IPS DF 6.9 (cell line): ENCODE data around the gene GPR31.

Experiments used
- DNase-seq: peaks from one replicate; pipeline ENCODE4 v3.0.0-alpha.2; 2013; ENCODE audit warnings: low read depth, low spot score
- H3K27ac ChIP-seq: one replicate; pipeline ENCODE4 v1.5.1; 2013; ENCODE audit warnings: low read length, control low read depth
- H3K27me3 ChIP-seq: 2 replicates; pipeline ENCODE4 v1.6.1; 2013; ENCODE audit warnings: mild to moderate bottlenecking, low read length; ENCODE audit not compliant: control insufficient read depth, insufficient read depth
- H3K36me3 ChIP-seq: 2 replicates; pipeline ENCODE4 v1.6.1; 2013; ENCODE audit warnings: low read length; ENCODE audit not compliant: control insufficient read depth, insufficient read depth
- H3K4me1 ChIP-seq: 2 replicates; pipeline ENCODE4 v1.6.1; 2013; ENCODE audit warnings: low read length; ENCODE audit not compliant: control insufficient read depth, insufficient read depth
- H3K4me3 ChIP-seq: 2 replicates; pipeline ENCODE4 v1.5.1; 2013; ENCODE audit warnings: mild to moderate bottlenecking, low read length
- H3K9me3 ChIP-seq: 2 replicates; pipeline ENCODE4 v1.6.1; 2013; ENCODE audit warnings: low read length, inconsistent platforms; ENCODE audit not compliant: control insufficient read depth, insufficient read depth
- WGBS: extraction: QIAGEN DNeasy Blood & Tissue Kit; methylation state at CpG from one replicate; pipeline ENCODE4 v1.1.7; 2013; ENCODE audit warnings: mixed read lengths, missing lambda C conversion rate; ENCODE audit not compliant: insufficient read length, insufficient coverage; 5-methylcytosine and 5-hydroxymethylcytosine counted together

Gene GPR31

GRCh38 chr6:167129159-167129558 lies 28.6 kb downstream of the GPR31 start:
- no peaks in the 10 kb centered on the region; the same call in 1 of the 2 replicates for H3K36me3 ChIP-seq
- no CpG with 5 or more reads among the region's 6 CpGs for whole genome bisulfite sequencing
- no peak for DNase-seq
- no peaks in the 10 kb centered on the region for H3K27me3 ChIP-seq
- no peak overlapping the region for H3K27ac ChIP-seq
- H3K4me1 ChIP-seq, result no peaks in the 10 kb centered on the region
- no peak overlapping the region for H3K4me3 ChIP-seq
- no peaks in the 10 kb centered on the region for H3K9me3 ChIP-seq

- Histone ChIP-seq H3K9me3 (no peaks in the 10 kb centered on the region), H3K4me1 (no peaks in the 10 kb centered on the region), H3K27ac (no peak overlapping the region), H3K36me3 (no peaks in the 10 kb centered on the region; the same call in 1 of the 2 replicates), H3K27me3 (no peaks in the 10 kb centered on the region), H3K4me3 (no peak overlapping the region)
- no peak for DNase-seq
- no CpG with 5 or more reads among the region's 14 CpGs for WGBS
Observed at GRCh38 chr6:167127785-167128531, 29.8 kb downstream of the GPR31 start.

- H3K9me3 ChIP-seq, result no peaks in the 10 kb centered on the region
- WGBS, result no CpG with 5 or more reads among the region's 3 CpGs
- H3K36me3 ChIP-seq, result no peaks in the 10 kb centered on the region
- no peaks in the 10 kb centered on the region for H3K27me3 ChIP-seq
- no peak overlapping the region for H3K4me3 ChIP-seq
- H3K4me1 ChIP-seq, result no peaks in the 10 kb centered on the region
- DNase-seq, result no peak
- H3K27ac ChIP-seq, result no peak overlapping the region
Observed at GRCh38 chr6:167125855-167126349, 31.9 kb downstream of the GPR31 start.

- DNase-seq, result no peak
- Histone ChIP-seq H3K36me3 (no peaks in the 10 kb centered on the region), H3K9me3 (no peaks in the 10 kb centered on the region), H3K27me3 (no peaks in the 10 kb centered on the region), H3K4me3 (no peak overlapping the region), H3K4me1 (no peaks in the 10 kb centered on the region), H3K27ac (no peak overlapping the region)
- WGBS, result no CpG with 5 or more reads among the region's 4 CpGs
Observed at GRCh38 chr6:167125410-167125809, 32.4 kb downstream of the GPR31 start.

GRCh38 chr6:167124753-167125152 lies 33.0 kb downstream of the GPR31 start:
- H3K4me1 ChIP-seq, result no peaks in the 10 kb centered on the region
- no peaks in the 10 kb centered on the region for H3K36me3 ChIP-seq
- no peaks in the 10 kb centered on the region for H3K27me3 ChIP-seq
- no peak for DNase-seq
- no CpG with 5 or more reads among the region's 5 CpGs for WGBS
- H3K4me3 ChIP-seq, result no peak overlapping the region
- no peaks in the 10 kb centered on the region for H3K9me3 ChIP-seq
- no peak overlapping the region for H3K27ac ChIP-seq

GRCh38 chr6:167122827-167123657 lies 34.7 kb downstream of the GPR31 start, which contains the start of gene CCR6:
TSS of gene CCR6 (plus strand) at chr6:167123096. CDS start at chr6:167136135, 13,039 bp downstream.
- no peaks in the 10 kb centered on the region for H3K4me1 ChIP-seq
- no CpG with 5 or more reads among the region's 8 CpGs for WGBS
- H3K9me3 ChIP-seq, result no peaks in the 10 kb centered on the region
- no peak within 1 kb of the TSS for H3K27ac ChIP-seq
- H3K27me3 ChIP-seq, result no peaks in the 10 kb centered on the region
- H3K36me3 ChIP-seq, result no peaks in the 10 kb centered on the region
- no peak for DNase-seq
- no peak within 1 kb of the TSS for H3K4me3 ChIP-seq

GRCh38 chr6:167122041-167122826 lies 35.5 kb downstream of the GPR31 start:
- H3K27ac ChIP-seq, result no peak overlapping the region
- DNase-seq, result no peak
- no CpG with 5 or more reads among the region's 23 CpGs for WGBS

GRCh38 chr6:167121335-167121841 lies 36.4 kb downstream of the GPR31 start:
- no peak for DNase-seq
- no peaks in the 10 kb centered on the region for H3K27me3 ChIP-seq
- no CpG with 5 or more reads among the region's 8 CpGs for WGBS
- H3K27ac ChIP-seq, result no peak overlapping the region
- no peaks in the 10 kb centered on the region for H3K4me1 ChIP-seq
- no peaks in the 10 kb centered on the region for H3K9me3 ChIP-seq
- no peaks in the 10 kb centered on the region for H3K36me3 ChIP-seq
- no peak overlapping the region for H3K4me3 ChIP-seq

More at GRCh38 chr6:167122041-167122826, 35.5 kb downstream of the GPR31 start:
- no peaks in the 10 kb centered on the region for H3K27me3 ChIP-seq
- H3K9me3 ChIP-seq, result no peaks in the 10 kb centered on the region
- no peak overlapping the region for H3K4me3 ChIP-seq
- no peaks in the 10 kb centered on the region for H3K4me1 ChIP-seq
- no peaks in the 10 kb centered on the region for H3K36me3 ChIP-seq

GRCh38 chr6:167120583-167120903 lies 37.2 kb downstream of the GPR31 start:
- Histone ChIP-seq H3K4me3 (no peak overlapping the region), H3K36me3 (no peaks in the 10 kb centered on the region), H3K4me1 (no peaks in the 10 kb centered on the region), H3K27me3 (no peaks in the 10 kb centered on the region), H3K27ac (no peak overlapping the region), H3K9me3 (no peaks in the 10 kb centered on the region)
- no CpG with 5 or more reads among the region's 1 CpG for WGBS
- DNase-seq, result no peak
